H1 (cell line): ENCODE data around the gene GRM8.

Experiments
- GABPA ChIP-seq: IDR thresholded peaks from 2 replicates; pipeline ENCODE4 v1.6.1; 2011; ENCODE audit warnings: mild to moderate bottlenecking, low read length, moderate library complexity, borderline replicate concordance; ENCODE audit not compliant: insufficient read depth
- POLR2A ChIP-seq, 2 experiments: IDR thresholded peaks; 1 replicate in 1 of 2; 2 replicates in 1 of 2; pipeline ENCODE4 v1.6.1; 2011; ENCODE audit warnings: low read depth in 2 of 2, low read length in 2 of 2, mild to moderate bottlenecking in 2 of 2; ENCODE audit errors: control extremely low read depth in 1 of 2
- RFX5 ChIP-seq: IDR thresholded peaks from 2 replicates; pipeline ENCODE4 v1.6.1; 2011; ENCODE audit warnings: low read depth, low read length, improper control_type of control experiment, borderline replicate concordance
- TF ChIP-seq, protein P1 (sequence below), 3 experiments: IDR thresholded peaks; 1 replicate in 2 of 3; 2 replicates in 1 of 3; pipeline versions ENCODE4 v1.5.1 to v1.6.1; 2011; ENCODE audit warnings: low read length in 3 of 3, mild to moderate bottlenecking in 3 of 3, inconsistent platforms in 2 of 3, low read depth in 1 of 3, moderate library complexity in 1 of 3; ENCODE audit not compliant: insufficient read depth in 1 of 3; ENCODE audit errors: control extremely low read depth in 1 of 3

GRCh38 chr7:126658684-126659083 is 594.1 kb downstream of the GRM8 start:
- TF ChIP-seq GABPA, result no peak
- no peak for TF ChIP-seq POLR2A (IDR thresholded peaks at IDR 0.05; ENCODE audit: control extremely low read depth in 1 of 2, low read depth in 2 of 2, low read length in 2 of 2)
- TF ChIP-seq, protein P1, sequence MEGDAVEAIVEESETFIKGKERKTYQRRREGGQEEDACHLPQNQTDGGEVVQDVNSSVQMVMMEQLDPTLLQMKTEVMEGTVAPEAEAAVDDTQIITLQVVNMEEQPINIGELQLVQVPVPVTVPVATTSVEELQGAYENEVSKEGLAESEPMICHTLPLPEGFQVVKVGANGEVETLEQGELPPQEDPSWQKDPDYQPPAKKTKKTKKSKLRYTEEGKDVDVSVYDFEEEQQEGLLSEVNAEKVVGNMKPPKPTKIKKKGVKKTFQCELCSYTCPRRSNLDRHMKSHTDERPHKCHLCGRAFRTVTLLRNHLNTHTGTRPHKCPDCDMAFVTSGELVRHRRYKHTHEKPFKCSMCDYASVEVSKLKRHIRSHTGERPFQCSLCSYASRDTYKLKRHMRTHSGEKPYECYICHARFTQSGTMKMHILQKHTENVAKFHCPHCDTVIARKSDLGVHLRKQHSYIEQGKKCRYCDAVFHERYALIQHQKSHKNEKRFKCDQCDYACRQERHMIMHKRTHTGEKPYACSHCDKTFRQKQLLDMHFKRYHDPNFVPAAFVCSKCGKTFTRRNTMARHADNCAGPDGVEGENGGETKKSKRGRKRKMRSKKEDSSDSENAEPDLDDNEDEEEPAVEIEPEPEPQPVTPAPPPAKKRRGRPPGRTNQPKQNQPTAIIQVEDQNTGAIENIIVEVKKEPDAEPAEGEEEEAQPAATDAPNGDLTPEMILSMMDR (IDR thresholded peaks at IDR 0.05; ENCODE audit: control extremely low read depth in 1 of 3, insufficient read depth in 1 of 3, low read depth in 1 of 3, low read length in 3 of 3), result no peak
- TF ChIP-seq RFX5, result no peak
